GM12875 (cell line): ENCODE data around the gene PDE1A.

Experiments used
- H3K4me3 ChIP-seq: one replicate; pipeline ENCODE4 v1.5.1; 2011; ENCODE audit warnings: low read depth, low read length, control low read depth
- TF ChIP-seq, protein P1 (sequence below): IDR thresholded peaks from 2 replicates; pipeline ENCODE4 v1.5.1; 2011; ENCODE audit warnings: low read depth, mild to moderate bottlenecking, control low read depth, inconsistent platforms, low read length, moderate library complexity, borderline replicate concordance; ENCODE audit not compliant: insufficient read depth

Gene PDE1A

DNA sequence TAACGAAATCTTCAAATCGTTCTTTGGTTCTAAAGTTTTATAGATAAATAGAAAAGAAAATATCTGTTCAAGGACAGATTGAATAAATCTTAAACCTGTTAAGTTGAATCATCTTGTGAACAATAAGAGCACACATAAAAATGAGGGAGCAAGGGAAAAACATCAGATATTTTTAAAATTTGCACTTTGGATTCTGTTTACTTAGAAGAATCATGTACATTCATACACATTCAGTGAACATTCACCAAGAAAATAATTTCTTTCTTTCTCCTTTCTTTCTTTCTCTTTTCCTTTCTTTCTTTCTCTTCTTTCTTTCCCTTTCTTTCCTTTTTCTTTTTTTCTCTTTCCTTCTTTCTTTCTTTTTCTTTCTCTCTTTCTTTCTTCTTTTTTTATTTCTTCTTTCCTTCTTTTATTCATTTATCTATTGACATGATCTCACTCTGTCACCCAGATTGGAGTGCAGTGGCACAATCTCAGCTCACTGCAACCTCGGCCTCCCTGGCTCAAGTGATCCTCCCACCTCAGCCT, 164.9 kb downstream of the PDE1A start:
- TF ChIP-seq, protein P1, sequence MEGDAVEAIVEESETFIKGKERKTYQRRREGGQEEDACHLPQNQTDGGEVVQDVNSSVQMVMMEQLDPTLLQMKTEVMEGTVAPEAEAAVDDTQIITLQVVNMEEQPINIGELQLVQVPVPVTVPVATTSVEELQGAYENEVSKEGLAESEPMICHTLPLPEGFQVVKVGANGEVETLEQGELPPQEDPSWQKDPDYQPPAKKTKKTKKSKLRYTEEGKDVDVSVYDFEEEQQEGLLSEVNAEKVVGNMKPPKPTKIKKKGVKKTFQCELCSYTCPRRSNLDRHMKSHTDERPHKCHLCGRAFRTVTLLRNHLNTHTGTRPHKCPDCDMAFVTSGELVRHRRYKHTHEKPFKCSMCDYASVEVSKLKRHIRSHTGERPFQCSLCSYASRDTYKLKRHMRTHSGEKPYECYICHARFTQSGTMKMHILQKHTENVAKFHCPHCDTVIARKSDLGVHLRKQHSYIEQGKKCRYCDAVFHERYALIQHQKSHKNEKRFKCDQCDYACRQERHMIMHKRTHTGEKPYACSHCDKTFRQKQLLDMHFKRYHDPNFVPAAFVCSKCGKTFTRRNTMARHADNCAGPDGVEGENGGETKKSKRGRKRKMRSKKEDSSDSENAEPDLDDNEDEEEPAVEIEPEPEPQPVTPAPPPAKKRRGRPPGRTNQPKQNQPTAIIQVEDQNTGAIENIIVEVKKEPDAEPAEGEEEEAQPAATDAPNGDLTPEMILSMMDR = no peak
- H3K4me3 ChIP-seq = no peak overlapping the region

DNA sequence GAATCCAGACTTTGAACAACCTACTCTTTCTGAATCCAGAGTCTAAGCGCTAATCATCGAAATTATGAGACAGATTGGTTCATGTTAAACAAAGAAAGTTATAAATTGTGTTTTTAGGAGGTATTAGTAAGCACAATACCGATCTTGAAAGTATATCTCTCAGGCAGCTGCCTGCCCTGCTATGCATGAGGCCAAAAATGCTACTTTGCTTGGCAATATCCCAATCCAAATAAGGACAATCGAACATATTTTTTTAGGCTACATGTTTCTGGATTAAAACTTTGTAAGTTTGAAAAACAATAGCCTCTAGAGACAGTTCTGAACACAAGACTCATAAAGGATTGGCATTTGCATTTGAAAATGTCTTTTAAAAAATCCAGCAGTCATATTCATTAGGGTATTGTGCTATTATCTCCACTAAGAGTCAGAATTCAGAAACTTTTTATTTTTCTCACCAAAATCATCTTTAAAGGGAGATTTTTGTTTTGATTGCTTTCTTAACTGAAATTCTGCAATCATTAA, 167.1 kb downstream of the PDE1A start:
- no peak overlapping the region for H3K4me3 ChIP-seq
- TF ChIP-seq, protein P1 = no peak

DNA sequence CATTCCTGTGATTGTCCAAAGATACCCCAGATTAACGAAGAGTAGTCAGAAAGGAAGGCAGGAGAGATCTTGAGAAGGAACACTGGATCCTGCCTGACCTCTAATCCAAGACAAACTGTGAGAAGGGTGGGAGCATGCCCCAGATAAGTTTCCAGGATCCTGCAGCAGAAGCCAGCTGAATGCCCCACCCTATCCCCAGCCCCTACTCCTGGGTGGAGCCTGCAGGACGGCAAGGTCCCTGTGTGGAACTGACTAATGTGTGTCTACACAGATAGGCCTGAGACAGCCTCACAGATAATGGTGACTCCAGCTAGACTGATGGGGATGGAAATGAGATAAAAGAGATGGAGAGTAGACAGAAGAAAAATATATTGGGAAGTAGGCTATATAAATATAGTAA, 174.3 kb downstream of the PDE1A start:
- TF ChIP-seq, protein P1 = no peak
- H3K4me3 ChIP-seq = no peak overlapping the region

DNA sequence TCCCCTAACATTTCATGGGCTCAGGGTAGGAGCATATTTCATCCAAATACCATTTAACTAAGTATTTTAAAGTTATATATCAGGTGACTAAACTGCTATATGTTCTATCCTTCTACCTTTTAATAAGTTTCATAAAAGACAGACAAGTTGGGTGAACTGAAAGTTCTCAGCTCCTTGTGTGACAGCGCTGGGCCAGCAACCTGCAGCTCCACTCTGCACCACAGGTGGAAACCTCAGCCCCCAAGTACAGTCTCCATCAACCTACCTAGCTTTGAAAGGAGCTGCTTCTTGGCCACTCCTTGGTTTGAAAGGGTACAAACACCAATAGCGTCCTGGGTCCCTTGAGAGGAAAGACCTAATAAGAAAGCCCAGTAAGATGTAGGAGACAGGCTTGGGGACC, 177.9 kb downstream of the PDE1A start:
- TF ChIP-seq, protein P1 = no peak
- H3K4me3 ChIP-seq = no peak overlapping the region

DNA sequence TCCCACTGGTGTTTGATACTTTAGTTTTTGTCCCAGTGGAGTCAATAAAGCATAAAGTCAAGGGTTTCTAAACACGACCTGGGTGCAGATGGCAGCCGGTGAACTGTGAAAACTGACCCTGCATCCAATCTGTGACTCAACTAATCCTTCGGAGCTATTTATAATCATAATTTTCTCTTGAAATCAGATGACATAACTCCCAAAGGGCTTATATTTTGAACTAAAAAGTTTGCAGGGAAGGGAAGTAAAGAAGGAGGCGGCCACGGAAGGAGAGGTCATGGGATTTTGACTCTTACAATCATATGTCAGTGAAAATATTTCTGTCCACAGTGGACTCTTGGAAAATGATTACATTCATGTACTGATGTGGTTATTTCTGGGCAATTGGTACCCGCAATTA, 178.5 kb downstream of the PDE1A start:
- TF ChIP-seq, protein P1 = no peak

DNA sequence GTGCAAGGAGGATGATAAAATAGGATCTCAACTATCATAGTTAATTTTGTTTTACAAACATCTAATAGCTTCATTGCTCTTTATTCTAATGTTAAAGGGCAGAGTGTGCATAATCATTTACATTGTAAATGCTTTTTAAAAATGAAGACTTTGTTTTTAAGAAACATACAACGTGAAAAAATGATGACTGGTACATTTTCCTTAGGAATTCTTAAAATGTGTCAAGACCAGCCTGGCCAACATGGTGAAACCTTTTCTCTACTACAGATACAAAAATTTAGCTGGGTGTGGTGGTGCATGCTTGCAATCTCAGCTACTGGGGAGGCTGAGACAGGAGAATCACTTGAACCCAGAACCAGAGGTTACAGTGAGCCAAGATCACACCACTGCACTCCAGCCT, 179.0 kb downstream of the PDE1A start:
- no peak overlapping the region for H3K4me3 ChIP-seq
- TF ChIP-seq, protein P1 = no peak

More for the DNA sequence above, 178.5 kb downstream of the PDE1A start:
- H3K4me3 ChIP-seq = no peak overlapping the region

DNA sequence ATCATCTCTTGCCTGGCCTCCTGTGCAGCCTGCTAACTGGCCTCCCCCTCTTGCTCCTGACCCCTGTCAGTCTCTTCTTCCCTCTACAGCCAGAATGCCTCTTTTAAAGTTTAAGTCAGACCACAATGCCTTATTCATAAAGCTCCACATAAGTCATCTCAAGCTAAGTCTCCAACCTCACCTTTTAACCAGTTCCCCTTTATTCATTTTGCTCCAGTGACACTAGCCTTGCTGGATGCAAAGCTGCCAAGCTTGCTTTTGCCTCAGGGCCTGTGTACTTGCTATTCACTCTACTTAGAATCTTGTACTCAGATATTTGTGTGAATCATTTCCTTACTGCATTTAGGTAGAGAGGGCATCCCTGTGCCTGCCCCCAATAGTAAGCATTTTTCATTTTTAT, 180.9 kb downstream of the PDE1A start:
- TF ChIP-seq, protein P1 = no peak

More for the DNA sequence above, 180.9 kb downstream of the PDE1A start:
- no peak overlapping the region for H3K4me3 ChIP-seq
